Fibroblast of peridontal ligament (primary cell): ENCODE results near the gene CDK4.
A peak's percentile ranks its signal among the peaks of the same experiment; 100 is the strongest.
"Not testable (repeated sequence)": the region's sequence is repeated elsewhere in the genome, so short reads cannot be mapped to it uniquely, and the experiment has no call there.

Experiments
- DNase-seq: peaks from one replicate; pipeline ENCODE4 v3.0.0-alpha.2; 2010; ENCODE audit errors: extremely low read depth

The CDK4 gene

DNA sequence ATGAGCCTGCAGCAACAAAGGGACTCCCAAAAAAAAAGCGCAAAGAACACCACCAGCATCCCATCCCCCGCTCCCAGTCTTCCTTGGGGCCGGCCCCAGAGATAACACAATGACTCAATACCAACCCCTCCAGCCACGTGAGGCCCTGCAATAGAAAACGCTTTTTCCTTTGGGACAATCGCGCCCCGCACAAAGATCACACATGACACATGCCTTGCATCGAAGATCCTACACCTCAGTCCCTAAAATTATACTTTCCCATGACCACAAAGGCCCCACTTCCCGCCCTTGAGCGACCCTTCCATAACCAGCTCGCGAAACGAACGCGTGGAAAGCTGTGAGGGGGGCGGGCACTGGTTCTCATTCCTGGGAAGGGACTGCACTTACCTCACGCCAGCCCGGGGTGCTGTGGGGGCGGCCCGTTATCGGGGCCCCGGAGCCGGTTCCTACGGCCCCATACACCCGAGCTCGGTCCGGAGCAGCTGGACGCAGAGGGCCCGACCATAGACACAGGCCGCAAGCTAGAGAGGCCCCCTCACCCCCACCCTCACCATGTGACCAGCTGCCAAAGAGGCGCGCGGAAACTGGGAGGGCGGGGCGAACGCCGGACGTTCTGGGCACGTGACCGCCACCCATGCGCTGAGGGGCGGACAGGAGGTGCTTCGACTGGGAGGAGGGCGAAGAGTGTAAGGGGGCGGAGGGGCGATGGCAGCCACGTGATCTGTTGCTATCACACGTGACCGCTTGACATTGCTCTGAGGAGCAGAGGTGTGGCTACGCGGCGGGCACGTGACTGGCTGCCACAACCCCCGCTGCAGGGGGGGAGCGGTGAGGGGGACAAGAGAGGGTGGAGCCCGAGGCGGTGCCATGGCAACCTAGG, at the start of gene CDK4:
Gene CDK4, minus strand, starts transcription at position 523 of the 880 bp plus-strand sequence. CDS start 593 bp downstream, outside the sequence.
- peak; percentile 99 for DNase-seq

DNA sequence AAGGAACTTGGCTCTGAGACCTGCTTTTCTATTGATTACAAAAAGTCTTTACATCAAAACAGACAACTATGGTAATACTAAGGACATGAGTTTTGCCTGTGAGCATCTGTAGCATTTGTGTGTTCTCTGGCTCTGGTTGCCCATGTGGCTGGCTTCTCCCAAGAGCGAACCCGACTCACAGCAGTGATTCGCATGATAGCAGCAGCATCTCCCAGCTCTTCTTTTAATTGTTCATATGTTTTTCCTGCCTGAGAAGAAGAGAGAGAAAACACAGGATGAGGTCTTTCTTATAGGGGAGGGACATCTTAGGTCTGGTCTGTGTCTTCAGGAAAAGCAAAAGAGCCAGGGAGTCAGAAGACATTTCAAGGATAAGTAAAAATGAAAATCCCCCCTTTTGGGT, 48.9 kb upstream of the CDK4 start:
- DNase-seq: no peak

DNA sequence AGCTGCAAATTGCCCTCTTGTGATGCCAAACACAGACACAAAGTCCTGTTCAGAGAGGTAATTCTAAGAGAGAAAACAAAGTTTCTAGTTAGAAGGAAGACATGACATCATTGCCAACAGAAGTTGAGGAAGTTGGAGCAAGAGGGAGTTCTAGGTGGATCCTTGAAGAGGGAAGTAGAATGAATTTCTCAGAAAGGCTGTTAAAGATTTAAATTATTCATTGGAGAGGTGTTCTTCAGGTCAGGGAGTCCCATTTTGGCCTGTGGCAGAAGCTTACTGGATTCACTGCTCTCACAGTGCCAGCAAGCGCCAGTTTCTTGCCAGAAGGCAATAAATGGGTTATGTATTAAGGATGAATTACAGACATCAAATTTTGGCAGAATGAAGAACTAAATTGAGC, 45.8 kb upstream of the CDK4 start:
- DNase-seq: no peak

DNA sequence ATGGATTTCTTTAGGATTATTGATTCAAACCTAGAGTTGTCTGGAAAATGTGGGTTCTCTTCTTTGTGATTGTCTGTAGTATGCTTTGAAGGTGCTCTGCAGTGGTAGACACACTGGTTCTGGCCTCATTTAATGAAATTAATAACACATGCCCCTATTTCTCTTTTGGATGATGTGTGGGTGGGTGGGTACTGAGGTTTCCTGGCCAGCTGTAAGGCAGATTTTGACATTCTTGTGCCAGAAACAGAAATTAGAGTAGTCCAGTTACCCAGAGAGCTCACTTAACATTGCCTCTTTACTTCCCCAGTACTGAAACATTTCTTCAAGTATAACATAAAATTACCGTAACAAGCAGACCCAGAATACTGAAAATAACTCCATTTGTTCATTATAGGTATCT, 44.9 kb upstream of the CDK4 start:
- DNase-seq: no peak

DNA sequence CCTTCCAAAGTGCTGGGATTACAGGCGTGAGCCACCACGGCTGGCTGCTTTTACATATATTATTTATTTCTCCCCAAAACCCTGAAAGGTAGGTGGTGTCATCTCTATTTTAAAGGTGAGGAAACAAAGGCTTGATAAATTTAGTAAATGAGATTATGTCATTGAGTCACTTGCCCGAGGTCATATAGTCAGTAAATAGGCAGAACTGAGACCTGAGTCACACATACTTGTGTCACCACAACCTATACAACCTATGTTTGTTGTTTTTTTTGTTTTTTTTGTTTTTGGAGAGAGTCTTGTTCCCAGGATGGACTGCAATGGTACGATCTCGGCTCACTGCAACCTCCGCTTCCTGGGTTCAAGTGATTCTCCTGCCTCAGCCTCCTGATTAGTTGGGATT, 43.2 kb upstream of the CDK4 start:
- no peak for DNase-seq

DNA sequence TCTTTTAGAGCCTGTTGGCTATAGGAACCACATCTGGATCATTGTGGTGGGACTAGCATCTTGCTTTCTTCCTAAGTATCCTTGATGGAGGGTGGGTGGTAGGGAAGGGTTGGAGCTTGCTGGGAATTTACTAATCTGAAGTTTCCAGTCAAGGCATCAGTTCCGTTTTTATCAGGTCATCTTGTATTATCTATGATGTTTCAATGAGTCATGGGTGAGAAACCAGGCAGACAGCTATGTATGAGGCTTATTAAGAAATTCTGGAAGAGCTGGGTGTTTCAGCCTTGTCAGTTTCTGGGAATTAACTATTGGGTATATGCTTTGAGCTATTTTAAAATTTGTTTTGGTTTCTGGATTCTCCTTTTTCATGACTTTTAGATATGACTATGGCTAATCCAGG, 41.8 kb upstream of the CDK4 start:
- peak; percentile 72 for DNase-seq

DNA sequence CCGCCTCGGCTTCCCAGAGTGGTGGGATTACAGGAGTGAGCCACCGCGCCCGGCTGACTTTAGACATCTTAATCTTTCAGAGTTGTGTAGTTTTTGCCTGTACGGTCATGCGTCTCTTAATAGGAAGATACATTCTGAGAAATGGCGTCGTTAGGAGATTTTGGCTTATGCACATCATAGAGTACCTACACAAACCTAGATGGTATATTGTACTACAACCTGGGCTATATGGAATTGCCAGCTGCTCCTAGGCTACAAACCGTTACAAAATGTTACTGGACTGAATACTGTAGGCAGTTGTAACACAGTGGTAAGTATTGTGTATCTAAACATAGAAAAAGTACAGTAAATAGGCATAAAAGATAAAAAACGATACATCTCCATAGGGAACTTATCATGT, 31.8 kb upstream of the CDK4 start:
- DNase-seq: no peak

DNA sequence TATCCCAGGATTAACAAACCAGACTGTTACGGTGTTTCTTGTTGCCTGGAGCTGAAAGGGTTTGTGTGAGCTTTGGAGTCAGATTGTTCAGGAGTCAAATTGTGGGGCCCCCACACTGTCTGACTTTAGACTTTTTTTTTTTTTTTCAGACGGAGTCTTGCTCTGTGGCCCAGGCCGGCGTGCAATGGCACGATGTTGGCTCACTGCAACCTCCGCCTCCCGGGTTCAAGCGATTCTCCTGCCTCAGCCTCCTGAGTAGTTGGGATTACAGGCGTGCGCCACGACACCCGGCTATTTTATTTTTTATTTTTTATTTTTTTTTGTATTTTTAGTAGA, 31.3 kb upstream of the CDK4 start:
- DNase-seq: no peak

DNA sequence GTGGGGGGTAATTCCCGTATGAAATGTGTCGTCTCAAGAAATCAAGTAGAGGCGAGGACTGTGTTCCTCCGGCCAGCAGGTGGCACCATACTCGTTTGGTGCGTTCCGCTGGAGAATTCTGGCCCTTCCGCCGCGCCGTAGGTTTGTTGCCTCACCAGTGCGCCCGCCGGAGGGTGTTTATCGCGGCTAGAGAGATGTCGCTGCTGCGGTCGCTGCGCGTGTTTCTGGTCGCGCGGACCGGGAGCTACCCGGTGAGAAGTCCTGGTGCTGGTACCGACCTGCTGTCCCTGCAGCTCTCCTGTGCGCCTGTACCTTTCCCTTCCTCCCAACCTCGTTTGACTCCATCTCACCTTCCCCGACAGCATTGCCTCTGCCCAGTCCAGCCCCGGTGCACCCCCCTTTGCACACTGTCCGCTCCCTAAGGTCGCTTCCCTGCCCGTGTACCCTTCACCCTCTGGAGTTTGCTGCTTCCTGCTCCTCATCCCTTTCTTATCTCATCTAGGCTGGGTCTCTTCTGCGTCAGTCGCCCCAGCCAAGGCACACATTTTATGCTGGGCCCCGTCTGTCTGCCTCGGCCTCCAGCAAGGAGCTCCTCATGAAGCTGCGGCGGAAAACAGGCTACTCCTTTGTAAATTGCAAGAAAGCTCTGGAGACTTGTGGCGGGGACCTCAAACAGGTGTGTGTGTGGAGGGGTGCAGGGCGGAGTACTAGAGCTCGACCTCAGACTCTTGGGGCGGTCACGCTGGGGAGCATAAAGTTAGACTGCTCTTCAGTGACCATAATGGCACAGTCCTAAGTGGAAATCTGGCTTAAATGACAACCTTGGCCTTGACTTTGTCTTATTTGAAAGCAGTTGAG, 30.7 kb upstream of the CDK4 start, which contains the start of gene TSFM:
Gene TSFM, plus strand, starts transcription at position 180 of the 858 bp plus-strand sequence. Its CDS starts 15 bp downstream, at position 195.
- DNase-seq: peak; percentile 93

DNA sequence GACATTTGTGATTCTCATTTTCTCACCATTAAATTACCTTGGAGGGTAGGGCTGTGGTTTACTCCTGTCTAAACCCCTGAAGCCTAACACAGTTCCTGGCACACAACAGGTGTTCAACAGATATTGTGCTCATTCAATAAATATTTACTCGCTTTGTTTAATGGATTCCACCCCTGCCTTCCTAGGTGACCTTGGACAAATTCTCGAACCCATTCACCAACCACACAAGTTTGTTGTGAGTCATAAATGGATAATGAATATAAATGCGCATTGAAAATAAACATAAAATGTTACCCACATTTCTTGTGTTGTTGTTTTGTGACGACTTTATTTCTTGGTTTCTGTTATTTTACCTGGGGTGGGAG, 30.1 kb upstream of the CDK4 start:
- no peak for DNase-seq

DNA sequence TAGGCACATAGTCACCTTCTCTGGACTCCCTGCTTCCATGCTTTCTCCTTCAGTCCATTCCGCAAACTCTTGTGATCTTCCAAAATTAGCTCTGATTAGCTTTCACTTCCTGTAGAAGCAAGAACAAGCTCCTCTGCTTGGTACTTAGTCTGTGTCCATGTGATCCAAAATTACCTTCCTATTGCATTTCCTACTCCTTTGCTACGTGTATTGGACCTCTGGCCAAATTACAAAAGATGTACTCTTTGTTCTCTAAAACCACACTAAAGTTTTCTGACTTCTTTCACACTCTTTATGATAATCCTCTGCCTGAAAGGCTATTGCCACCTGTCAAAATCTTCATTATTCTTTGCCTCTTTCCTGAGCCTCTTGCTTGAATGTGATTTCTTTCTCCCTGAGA, 29.7 kb upstream of the CDK4 start:
- no peak for DNase-seq

DNA sequence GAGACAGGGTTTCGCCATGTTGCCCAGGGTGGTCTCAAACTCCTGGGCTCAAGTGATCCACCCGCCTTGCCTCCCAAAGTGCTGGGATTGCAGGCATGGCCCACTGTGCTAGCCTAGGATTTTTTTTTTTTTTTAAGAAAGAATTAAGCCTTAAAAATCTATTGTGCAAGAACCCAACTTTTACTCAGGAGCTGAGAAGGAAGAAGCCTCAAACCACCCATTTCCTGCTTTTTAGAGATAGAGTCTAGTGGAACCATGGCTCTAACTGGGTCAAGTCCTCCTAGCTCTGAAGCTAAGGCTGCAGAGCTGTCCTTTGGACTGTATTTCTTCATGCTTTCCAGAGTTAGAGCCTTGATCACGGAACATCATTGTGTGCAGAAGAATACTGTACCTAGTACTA, 29.1 kb upstream of the CDK4 start:
- DNase-seq: no peak

DNA sequence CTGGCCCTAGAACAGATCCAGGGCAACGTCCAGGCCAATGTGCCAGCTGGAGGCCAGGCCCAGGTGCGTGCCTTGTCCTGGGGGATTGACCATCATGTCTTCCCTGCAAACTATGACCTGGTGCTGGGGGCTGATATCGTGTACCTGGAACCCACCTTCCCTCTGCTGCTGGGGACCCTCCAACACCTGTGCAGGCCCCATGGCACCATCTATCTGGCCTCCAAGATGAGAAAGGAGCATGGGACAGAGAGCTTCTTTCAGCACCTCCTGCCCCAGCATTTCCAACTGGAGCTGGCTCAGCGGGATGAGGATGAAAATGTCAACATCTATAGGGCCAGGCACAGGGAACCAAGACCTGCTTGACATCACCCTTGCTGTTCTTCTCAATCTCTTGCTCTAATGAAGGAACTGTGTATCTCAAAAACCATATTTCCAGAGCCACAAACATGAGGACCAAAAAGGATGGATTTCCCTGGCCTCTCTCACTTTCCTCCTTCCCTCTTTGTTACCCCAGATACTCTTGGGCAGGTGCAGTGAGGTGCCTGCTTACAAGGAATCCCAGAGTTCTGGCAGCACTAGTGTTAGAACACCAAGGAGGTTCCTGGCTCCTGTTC, 28.3 kb upstream of the CDK4 start:
- no peak for DNase-seq

DNA sequence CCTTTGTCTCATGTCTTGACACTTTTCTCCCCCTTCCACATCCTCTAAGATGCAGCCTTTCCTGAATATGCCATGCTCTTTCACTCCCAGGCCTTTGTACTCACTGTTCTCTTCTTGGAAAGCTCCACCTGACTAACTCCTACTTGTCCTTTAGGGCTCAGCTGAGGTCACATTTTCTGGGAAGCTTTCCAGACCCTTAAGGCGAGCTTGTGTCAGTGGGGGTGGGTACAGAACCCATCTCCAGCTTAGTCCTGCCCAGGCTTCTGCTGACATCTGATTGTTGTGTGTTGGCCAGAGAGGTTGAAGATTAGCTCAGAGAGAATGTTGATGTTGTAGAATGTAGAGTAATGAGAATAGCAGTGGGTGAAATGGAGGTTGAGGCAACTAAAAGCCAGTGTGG, 27.6 kb upstream of the CDK4 start:
- DNase-seq: no peak

DNA sequence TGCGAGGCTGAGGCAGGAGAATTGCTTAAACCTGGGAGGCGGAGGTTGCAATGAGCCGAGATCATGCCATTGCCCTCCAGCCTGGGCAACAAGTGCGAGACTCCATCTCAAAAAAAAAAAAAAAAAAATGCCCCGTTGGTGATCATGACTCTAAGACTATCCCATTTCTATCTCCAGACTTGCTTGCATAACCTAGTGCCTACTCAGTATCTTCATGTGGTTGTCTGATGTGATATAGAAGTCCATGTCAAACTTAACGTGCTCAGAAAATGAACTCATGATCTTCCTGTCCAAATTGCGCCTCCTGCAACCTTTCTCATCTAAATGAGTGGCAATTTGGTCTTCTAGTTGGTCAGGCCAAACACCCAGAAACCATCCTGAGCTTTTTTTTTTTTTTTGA, 25.8 kb upstream of the CDK4 start:
- no peak for DNase-seq

DNA sequence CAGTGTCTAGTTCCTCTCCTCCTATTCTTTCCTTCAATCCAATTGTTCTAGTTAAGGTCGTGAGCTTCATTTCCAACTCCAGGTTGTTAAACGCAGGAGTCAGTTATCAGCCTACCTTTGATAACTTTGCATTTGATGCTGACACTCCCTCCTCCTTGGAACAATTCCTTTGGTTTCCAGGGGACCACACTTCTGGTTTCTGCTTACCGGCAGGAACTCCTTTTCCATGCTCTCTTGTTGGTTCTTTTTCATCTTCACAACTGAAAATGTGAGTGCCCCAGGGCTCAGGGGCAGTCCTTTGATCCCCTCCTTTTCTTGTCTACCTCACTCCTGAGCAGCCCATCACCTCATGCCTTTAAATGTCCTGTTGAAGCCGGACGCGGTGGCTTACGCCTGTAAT, 25.3 kb upstream of the CDK4 start:
- DNase-seq: no peak

DNA sequence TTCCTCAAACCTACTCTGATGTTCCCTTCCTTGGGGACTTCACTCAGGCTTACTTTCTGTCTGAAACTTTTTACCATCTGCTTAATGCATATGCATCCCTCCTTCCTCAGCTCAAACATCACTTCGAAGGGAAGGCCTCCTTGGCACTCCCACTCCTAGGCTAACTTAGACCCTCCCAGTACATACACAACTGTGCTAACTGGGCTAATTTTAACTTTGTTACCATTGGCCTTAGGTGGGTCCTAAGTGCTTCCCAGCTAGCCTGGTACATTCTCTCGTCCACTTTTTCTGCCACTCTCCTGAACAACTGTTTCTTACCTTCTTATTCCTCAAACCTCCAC, 24.1 kb upstream of the CDK4 start:
- DNase-seq: no peak

DNA sequence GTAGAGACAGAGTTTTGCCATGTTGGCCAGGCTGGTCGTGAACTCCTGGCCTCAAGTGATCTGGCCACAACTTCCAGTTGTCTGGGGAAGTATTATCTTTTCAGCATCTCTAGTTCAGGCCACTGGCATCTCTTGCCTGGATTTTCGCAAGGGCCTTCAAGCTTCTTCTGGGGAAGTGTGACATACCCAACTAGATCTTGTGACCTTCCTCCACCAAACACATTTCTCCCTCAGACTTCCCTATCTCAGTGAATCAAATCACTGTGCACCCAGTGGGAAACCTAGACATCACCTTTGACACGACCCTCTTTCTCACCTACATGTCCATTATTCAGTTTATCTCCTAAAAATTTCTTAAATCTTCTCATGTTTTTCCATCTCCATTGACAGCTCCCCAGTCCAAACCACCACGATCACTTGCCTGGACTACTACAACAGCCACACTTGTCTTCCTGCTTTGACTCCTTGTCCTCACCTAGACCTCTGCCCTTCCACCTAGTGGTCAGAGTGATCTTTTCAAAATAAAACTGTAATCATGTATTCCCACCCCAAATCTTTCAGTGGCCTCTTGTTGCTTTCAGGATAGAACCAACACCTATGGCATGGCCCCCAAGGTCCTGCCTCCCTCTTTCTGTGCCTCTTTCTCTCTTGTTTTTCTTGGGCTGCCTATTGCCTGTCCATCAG, 23.6 kb upstream of the CDK4 start:
- no peak for DNase-seq

DNA sequence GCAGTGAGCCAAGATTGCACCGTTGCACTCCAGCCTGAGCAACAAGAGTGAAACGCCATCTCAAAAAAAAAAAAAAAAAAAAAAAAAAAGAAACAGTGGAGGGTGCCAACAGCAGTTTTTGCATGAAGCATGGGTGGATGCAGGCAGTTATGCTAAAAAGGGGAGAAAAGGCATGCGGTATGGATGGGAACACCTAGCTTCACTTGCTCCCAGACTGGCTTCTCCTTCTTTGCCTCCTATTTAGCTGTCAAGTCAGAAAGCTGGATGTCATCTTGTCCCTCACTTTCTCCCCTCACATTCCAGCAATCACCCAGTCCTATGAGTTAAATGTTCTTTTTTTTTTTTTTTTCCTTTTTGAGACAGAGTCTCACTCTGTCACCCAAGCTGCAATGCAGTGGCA, 22.9 kb upstream of the CDK4 start:
- DNase-seq: no peak

DNA sequence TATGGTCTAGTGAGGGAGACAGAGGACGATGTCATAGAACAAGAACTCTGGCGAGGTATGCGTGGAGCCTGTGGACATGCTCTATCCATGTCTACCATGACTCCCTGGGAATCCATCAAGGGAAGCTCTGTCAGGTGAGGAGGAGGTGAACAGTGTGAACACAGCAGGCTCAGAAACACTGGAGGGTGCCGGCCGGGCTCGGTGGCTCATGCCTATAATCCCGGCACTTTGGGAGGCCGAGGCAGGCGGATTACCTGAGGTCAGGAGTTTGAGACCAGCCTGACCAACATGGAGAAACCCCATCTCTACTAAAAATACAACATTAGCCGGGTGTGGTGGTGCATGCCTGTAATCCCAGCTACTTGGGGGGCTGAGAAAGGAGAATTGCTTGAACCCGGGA, 22.5 kb upstream of the CDK4 start:
- not testable (repeated sequence) for DNase-seq

DNA sequence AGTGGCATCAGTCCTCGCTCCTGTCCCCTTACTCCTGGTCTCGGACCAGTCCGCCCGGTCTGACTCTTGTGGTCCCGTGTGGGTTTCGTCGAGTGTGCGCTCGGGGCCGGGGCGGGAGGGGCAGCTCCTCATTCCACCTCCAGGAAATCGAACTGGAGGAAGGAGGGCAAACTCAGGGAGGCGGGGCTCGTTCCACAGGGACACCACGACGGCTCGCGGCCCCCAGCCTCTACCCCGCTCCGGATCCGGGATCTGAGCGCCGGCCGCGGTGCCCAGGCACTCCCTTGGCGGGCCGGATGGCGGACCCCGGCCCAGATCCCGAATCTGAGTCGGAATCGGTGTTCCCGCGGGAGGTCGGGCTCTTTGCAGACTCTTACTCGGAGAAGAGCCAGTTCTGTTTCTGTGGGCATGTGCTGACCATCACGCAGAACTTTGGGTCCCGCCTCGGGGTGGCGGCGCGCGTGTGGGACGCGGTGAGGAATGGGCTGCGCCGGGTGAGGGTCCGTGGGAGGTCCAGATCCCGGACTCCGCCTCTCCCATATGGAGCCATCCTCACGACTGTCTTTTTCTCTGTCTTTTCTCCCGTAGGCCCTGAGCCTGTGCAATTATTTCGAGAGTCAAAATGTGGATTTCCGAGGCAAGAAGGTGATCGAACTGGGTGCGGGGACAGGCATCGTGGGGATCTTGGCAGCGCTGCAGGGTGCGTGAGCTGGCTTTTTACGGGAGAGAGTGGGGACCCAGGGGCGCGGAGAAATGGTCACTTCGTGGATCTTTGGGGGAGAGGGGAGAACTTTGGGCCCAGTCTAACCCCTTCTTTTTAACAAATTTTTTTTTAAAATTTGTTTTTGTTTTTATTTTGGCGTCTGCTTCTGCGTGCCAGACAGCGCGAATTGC, 20.6 kb upstream of the CDK4 start, which contains the start of gene EEF1AKMT3:
Gene EEF1AKMT3, plus strand, starts transcription at position 186 of the 894 bp plus-strand sequence. Its CDS starts 111 bp downstream, at position 297.
- DNase-seq: no peak
